B cell (primary cell): ENCODE results near the gene MAML3. TPM values are rescaled to one million over a fixed set of nuclear protein-coding genes. Genes with fewer than 3 reads are reported as not detected.

Source experiments
- ATAC-seq: fragments of 200-7000 bp; cut with Tn5 transposase; one replicate; pipeline ENCODE4 v1.10.0; 2021; ENCODE audit warnings: low read depth, mild to moderate bottlenecking, moderate number of reproducible peaks, moderate library complexity
- CTCF ChIA-PET: fragments of 350-600 bp; sonication (Branson Sonifier 250); formaldehyde crosslinking; loops from one replicate; lab custom pipeline; 2021; ENCODE audit warnings: antibody characterized with exemption, inconsistent platforms; lab: Charles Lee
- POLR2A ChIA-PET: fragments of 350-600 bp; sonication (Branson Sonifier 250); formaldehyde crosslinking; loops from one replicate; lab custom pipeline; 2021; ENCODE audit warnings: antibody characterized with exemption; lab: Charles Lee
- DNase-seq: peaks from one replicate; pipeline ENCODE4 v3.0.0; 2013
- H2AFZ ChIP-seq: 2 replicates; pipeline ENCODE4 v1.6.1; 2012; ENCODE audit warnings: mild to moderate bottlenecking, low read depth, low read length; ENCODE audit not compliant: insufficient read depth, poor library complexity, severe bottlenecking
- H3K27ac ChIP-seq, 2 donors: 1 replicate in 1 of 2; 2 replicates in 1 of 2; pipeline ENCODE4 v1.5.1; 2012 to 2013; ENCODE audit warnings: low read length in 2 of 2, mild to moderate bottlenecking in 2 of 2, moderate library complexity in 1 of 2
- H3K27me3 ChIP-seq, 4 experiments: fragments of 200-600 bp in 1 of 4; sonication (generic) in 1 of 4; replicated peaks in 1 of 4; 1 replicate in 2 of 4; 2 replicates in 2 of 4; pipeline versions ENCODE4 v1.6.1 to v1.7.0; 2013 to 2016; ENCODE audit warnings: low read length in 3 of 4, mild to moderate bottlenecking in 2 of 4, mixed read lengths in 1 of 4, moderate library complexity in 1 of 4; ENCODE audit not compliant: insufficient read depth in 4 of 4, control insufficient read depth in 3 of 4; ENCODE audit errors: control extremely low read depth in 1 of 4
- H3K36me3 ChIP-seq, 2 experiments: replicated peaks in 1 of 2; 1 replicate in 1 of 2; 2 replicates in 1 of 2; pipeline versions ENCODE4 v1.6.1 to v1.7.1; 2013; ENCODE audit warnings: low read length in 1 of 2; ENCODE audit not compliant: insufficient read depth in 2 of 2, control insufficient read depth in 1 of 2; ENCODE audit errors: control extremely low read depth in 1 of 2, extremely low read depth in 1 of 2
- H3K4me1 ChIP-seq, 2 donors: fragments of 200-600 bp in 1 of 2; sonication (generic) in 1 of 2; 1 replicate in 1 of 2; 2 replicates in 1 of 2; pipeline versions ENCODE4 v1.5.1 to v1.6.1; 2013 to 2017; ENCODE audit warnings: low read length in 2 of 2; ENCODE audit not compliant: control insufficient read depth in 2 of 2, insufficient read depth in 2 of 2
- H3K4me2 ChIP-seq: replicated peaks from 2 replicates; pipeline ENCODE3; 2012; ENCODE audit warnings: mild to moderate bottlenecking, low read depth, low read length; ENCODE audit not compliant: poor library complexity, severe bottlenecking
- H3K4me3 ChIP-seq, 5 experiments: fragments of 200-600 bp in 1 of 5; sonication (generic) in 1 of 5; 1 replicate in 3 of 5; 2 replicates in 2 of 5; pipeline versions ENCODE4 v1.5.1 to v1.7.0; 2011 to 2016; ENCODE audit warnings: low read length in 4 of 5, mild to moderate bottlenecking in 4 of 5, low read depth in 2 of 5, control low read depth in 1 of 5, moderate library complexity in 1 of 5; ENCODE audit not compliant: insufficient read depth in 1 of 5; ENCODE audit errors: control extremely low read depth in 1 of 5, extremely low read depth in 1 of 5
- H3K79me2 ChIP-seq: fragments of 200-600 bp; sonication (generic); one replicate; pipeline ENCODE4 v1.6.0; 2016; ENCODE audit warnings: low read length; ENCODE audit not compliant: control insufficient read depth, insufficient read depth
- H3K9ac ChIP-seq: fragments of 200-600 bp; sonication (generic); 2 replicates; pipeline ENCODE4 v1.6.1; 2017; ENCODE audit warnings: mild to moderate bottlenecking, low read length, moderate library complexity
- H3K9me3 ChIP-seq, 3 donors: one replicate each; pipeline versions ENCODE4 v1.6.1 to v1.7.1; 2013; ENCODE audit warnings: low read length in 2 of 3; ENCODE audit not compliant: control insufficient read depth in 2 of 3, insufficient read depth in 1 of 3; ENCODE audit errors: control extremely low read depth in 1 of 3
- H4K20me1 ChIP-seq: 2 replicates; pipeline ENCODE4 v1.6.0; 2012; ENCODE audit warnings: mild to moderate bottlenecking, low read length; ENCODE audit not compliant: insufficient read depth, control insufficient read depth, poor library complexity, severe bottlenecking
- H3K27ac Mint-ChIP-seq: one replicate; pipeline ENCODE4 v1.8.0; 2021; ENCODE audit warnings: mixed read lengths
- H3K27me3 Mint-ChIP-seq: one replicate; pipeline ENCODE4 v1.8.0; 2021; ENCODE audit warnings: mixed read lengths
- H3K4me1 Mint-ChIP-seq: one replicate; pipeline ENCODE4 v1.8.0; 2021; ENCODE audit warnings: mixed read lengths
- H3K4me3 Mint-ChIP-seq: one replicate; pipeline ENCODE4 v1.8.0; 2021; ENCODE audit warnings: mixed read lengths
- H3K9me3 Mint-ChIP-seq: one replicate; pipeline ENCODE4 v1.8.0; 2022; ENCODE audit warnings: mixed read lengths; ENCODE audit not compliant: insufficient read depth
- CTCF ChIP-seq: fragments of 200-600 bp; IDR thresholded peaks from one replicate; pipeline ENCODE4 v1.8.0; 2022; ENCODE audit warnings: antibody characterized with exemption, mild to moderate bottlenecking
- EZH2 ChIP-seq: IDR thresholded peaks from 2 replicates; pipeline ENCODE4 v1.6.1; 2012; ENCODE audit warnings: borderline replicate concordance, low read depth, mild to moderate bottlenecking, moderate library complexity, low read length; ENCODE audit not compliant: insufficient read depth, poor library complexity, severe bottlenecking
- WGBS: methylation state at CpG from one replicate; pipeline ENCODE4 v1.1.5; 2013; ENCODE audit warnings: missing lambda C conversion rate; ENCODE audit not compliant: insufficient coverage; 5-methylcytosine and 5-hydroxymethylcytosine counted together
- intact Hi-C: fragments of 100-400 bp; cut with micrococcal nuclease; formaldehyde crosslinking; loops from one replicate; pipeline ENCODE4 v1.10.0; 2022
- polyA plus RNA-seq: library from polyadenylated mRNA; depleted of rRNA; stranded (reverse); fragments of >200 nt; gene quantifications from 2 replicates; pipeline ENCODE4 v1.2.3, GENCODE V29; 2012
- total RNA-seq, 2 donors: library from RNA; stranded (reverse); fragments of 120-200 nt in 1 of 2; gene quantifications; 1 replicate in 1 of 2; 2 replicates in 1 of 2; pipeline versions ENCODE4 v1.2.3 to v1.2.4, GENCODE V29; 2013 to 2022

MAML3 gene
- total and polyA plus RNA-seq, 2 donors (not counting 1 experiment from before 2014, with no cell fraction given), result 0.94 to 5.3 TPM

GRCh38 chr4:139869810-139870209 lies 284.2 kb downstream of the MAML3 start:
- Histone ChIP-seq H3K4me1 (no peaks in the 10 kb centered on the region), H3K36me3 (no peaks in the 10 kb centered on the region), H2AFZ (no peak overlapping the region), H3K9ac (no peak overlapping the region), H3K27ac (no peak overlapping the region), H3K27me3 (no peaks in the 10 kb centered on the region), H3K9me3 (peaks cover 0 to 4% (median 0%) of the 10 kb centered on the region in 3 donors), H3K4me3 (no peak overlapping the region), H4K20me1 (no peaks in the 10 kb centered on the region), H3K79me2 (no peaks in the 10 kb centered on the region), H3K4me2 (no peak overlapping the region)
- Mint-ChIP-seq H3K27ac (no peak overlapping the region), H3K27me3 (peaks cover 5% of the 10 kb centered on the region), H3K4me3 (no peak overlapping the region), H3K4me1 (no peaks in the 10 kb centered on the region), H3K9me3 (no peaks in the 10 kb centered on the region)
- intact Hi-C loops, result no loop called here
- TF ChIP-seq EZH2, result no peak
- TF ChIP-seq CTCF, result no peak
- ChIA-PET CTCF (no interaction called here), POLR2A (no interaction called here)
- no peak for ATAC-seq
- no peak for DNase-seq
- 100% methylated on average over 1 of the region's 4 CpGs for WGBS

- Histone ChIP-seq H3K27ac (no peak overlapping the region), H3K27me3 (no peaks in the 10 kb centered on the region), H3K9ac (no peak overlapping the region), H3K9me3 (no peaks in the 10 kb centered on the region), H4K20me1 (no peaks in the 10 kb centered on the region), H2AFZ (no peak overlapping the region), H3K4me1 (no peaks in the 10 kb centered on the region), H3K4me2 (no peak overlapping the region), H3K36me3 (no peaks in the 10 kb centered on the region), H3K4me3 (no peak overlapping the region), H3K79me2 (no peaks in the 10 kb centered on the region)
- Mint-ChIP-seq H3K9me3 (no peaks in the 10 kb centered on the region), H3K27ac (no peak overlapping the region), H3K27me3 (no peaks in the 10 kb centered on the region), H3K4me1 (no peaks in the 10 kb centered on the region), H3K4me3 (no peak overlapping the region)
- 92% methylated on average over 2 of the region's 13 CpGs for WGBS
- no peak for DNase-seq
- CTCF ChIA-PET, result no interaction called here
- intact Hi-C loops, result no loop called here
- TF ChIP-seq CTCF, result no peak
- TF ChIP-seq EZH2, result no peak
- POLR2A ChIA-PET, result no interaction called here
- ATAC-seq, result no peak
Observed at GRCh38 chr4:139866276-139866962, 287.6 kb downstream of the MAML3 start.
